ENCODE measurements around the gene GADD45GIP1.
"Not testable (repeated sequence)": the region's sequence is repeated elsewhere in the genome, so short reads cannot be mapped to it uniquely, and the experiment has no call there.

Gene GADD45GIP1

GRCh38 chr19:12959481-12959880, 2.5 kb upstream of the GADD45GIP1 start:
- Histone ChIP-seq H3K36me3 (peaks cover 20% of the 10 kb centered on the region), H3K27me3 (ENCODE audit: insufficient read depth, low read depth, severe bottlenecking) (no peaks in the 10 kb centered on the region), H3K27ac (no peak overlapping the region), H3K4me3 (ENCODE audit: low read depth, low read length) (no peak overlapping the region), H3K9me3 (ENCODE audit: severe bottlenecking) (no peaks in the 10 kb centered on the region)
- DNase-seq, result no peak
- no peak for TF ChIP-seq CTCF (IDR thresholded peaks at IDR 0.05; ENCODE audit: low read depth, low read length)

DNA sequence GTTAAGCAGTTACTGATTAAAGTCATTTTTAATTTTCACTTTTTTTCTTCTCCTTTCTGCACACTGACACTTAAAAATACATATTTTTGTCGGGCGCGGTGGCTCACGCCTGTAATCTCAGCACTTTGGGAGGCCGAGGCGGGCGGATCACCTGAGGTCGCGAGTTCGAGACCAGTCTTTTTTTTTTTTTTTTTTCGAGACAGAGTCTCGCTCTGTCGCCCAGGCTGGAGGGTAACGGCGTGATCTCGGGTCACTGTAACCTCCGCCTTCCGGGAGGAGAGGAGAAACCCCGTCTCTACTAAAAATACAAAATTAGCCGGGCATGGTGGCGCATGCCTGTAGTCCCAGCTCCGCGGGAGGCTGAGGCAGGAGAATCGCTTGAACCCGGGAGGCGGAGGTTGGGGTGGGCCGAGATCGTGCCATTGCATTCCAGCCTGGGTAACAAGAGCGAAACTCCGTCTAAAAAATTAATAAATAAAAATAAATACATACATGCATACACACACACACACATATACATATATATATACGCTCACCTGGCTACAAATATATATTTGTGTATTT, 448 bp upstream of the GADD45GIP1 start:
- not testable (repeated sequence) for DNase-seq; H3K9me3 ChIP-seq (ENCODE audit: severe bottlenecking); H3K27me3 ChIP-seq (ENCODE audit: insufficient read depth, low read depth, severe bottlenecking)
- H3K4me3 ChIP-seq (ENCODE audit: low read depth, low read length), result peak overlapping the region; percentile 89
- H3K27ac ChIP-seq, result peak overlapping the region; percentile 90
- H3K36me3 ChIP-seq, result peaks cover 40% of the 10 kb centered on the region

DNA sequence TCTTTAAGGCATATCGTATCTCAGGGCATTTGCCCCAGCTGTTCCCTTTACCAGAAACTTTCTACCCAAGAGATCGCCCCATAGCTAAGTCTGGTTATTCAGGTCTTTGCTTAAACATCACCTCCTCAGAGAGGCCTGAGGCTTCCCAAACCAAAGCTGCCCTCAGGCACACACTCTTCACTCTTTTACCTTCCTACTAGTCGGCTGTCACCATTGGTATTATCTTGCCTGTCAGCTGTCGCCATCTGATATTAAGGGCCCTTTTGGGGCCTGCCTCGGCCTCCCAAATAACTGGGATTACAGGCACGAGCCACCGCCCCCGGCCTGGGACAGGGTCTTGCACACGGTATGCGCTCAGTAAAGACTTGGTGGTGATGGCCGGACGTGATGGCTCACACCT, 1.0 kb downstream of the GADD45GIP1 start:
- no peaks in the 10 kb centered on the region for H3K9me3 ChIP-seq (ENCODE audit: severe bottlenecking)
- H3K4me3 ChIP-seq (ENCODE audit: low read depth, low read length), result peak overlapping the region; percentile 89
- no peak for DNase-seq
- no peak for TF ChIP-seq CTCF (IDR thresholded peaks at IDR 0.05; ENCODE audit: low read depth, low read length)
- H3K36me3 ChIP-seq, result peaks cover 55% of the 10 kb centered on the region
- H3K27me3 ChIP-seq (ENCODE audit: insufficient read depth, low read depth, severe bottlenecking), result no peaks in the 10 kb centered on the region
- peak overlapping the region; percentile 90 for H3K27ac ChIP-seq

- not testable (repeated sequence) for H3K9me3 ChIP-seq (ENCODE audit: severe bottlenecking); H3K27me3 ChIP-seq (ENCODE audit: insufficient read depth, low read depth, severe bottlenecking)
- H3K4me3 ChIP-seq (ENCODE audit: low read depth, low read length), result peak overlapping the region; percentile 89
- DNase-seq, result peak; percentile 42
- H3K27ac ChIP-seq, result peak overlapping the region; percentile 90
- H3K36me3 ChIP-seq, result peaks cover 59% of the 10 kb centered on the region
These were observed 1.4 kb downstream of the GADD45GIP1 start for GRCh38 chr19:12955575-12955974.

- Histone ChIP-seq H3K9me3 (ENCODE audit: severe bottlenecking) (no peaks in the 10 kb centered on the region), H3K27me3 (ENCODE audit: insufficient read depth, low read depth, severe bottlenecking) (no peaks in the 10 kb centered on the region), H3K36me3 (peaks cover 69% of the 10 kb centered on the region), H3K27ac (peak overlapping the region; percentile 90), H3K4me3 (ENCODE audit: low read depth, low read length) (no peak overlapping the region)
- no peak for DNase-seq
- TF ChIP-seq CTCF (IDR thresholded peaks at IDR 0.05; ENCODE audit: low read depth, low read length), result no peak
These were observed 2.4 kb downstream of the GADD45GIP1 start for GRCh38 chr19:12954612-12954962.

DNA sequence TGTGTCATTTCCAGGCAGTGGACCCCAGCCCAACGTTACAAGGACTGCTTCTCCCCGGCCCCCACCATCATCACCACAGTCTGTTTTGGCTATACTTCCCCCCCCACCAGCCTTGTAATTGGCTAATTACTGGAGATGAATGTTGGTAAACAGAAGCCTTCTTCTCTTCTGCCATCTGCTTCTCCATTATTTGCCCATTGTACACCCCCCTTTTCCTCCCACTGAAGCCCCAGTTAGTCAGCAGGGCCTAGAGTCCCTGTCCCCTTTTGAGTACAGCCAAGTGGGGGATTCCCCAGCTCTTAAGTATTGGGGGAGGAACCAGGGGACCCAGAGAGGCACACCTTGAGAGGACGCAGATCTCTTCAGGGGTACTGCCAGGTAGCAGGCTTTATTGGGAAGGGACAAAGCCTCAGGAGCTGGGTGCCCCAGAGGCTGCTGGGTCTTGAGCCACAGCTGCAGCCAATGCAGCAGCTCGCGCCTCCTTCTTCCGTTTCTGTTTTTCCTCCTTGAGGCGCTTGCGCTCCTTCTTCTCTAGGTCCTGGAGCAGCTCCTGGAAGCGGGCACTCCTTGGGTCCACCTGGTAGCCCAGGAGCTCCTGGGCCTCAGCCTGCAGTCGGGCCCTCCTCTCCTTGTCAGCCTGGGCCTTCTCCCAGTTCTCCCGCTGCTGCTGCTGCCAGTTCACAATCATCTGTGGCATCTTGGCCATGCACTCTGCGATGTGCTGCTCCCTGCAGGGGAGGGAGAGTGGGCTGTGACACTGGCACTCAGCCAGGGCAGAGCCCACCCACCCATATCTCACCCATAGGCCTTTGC, 3.0 kb downstream of the GADD45GIP1 start:
- no peaks in the 10 kb centered on the region for H3K9me3 ChIP-seq (ENCODE audit: severe bottlenecking)
- no peak overlapping the region for H3K4me3 ChIP-seq (ENCODE audit: low read depth, low read length)
- DNase-seq, result no peak
- TF ChIP-seq CTCF (IDR thresholded peaks at IDR 0.05; ENCODE audit: low read depth, low read length), result no peak
- H3K36me3 ChIP-seq, result peaks cover 75% of the 10 kb centered on the region
- no peaks in the 10 kb centered on the region for H3K27me3 ChIP-seq (ENCODE audit: insufficient read depth, low read depth, severe bottlenecking)
- peak overlapping the region; percentile 90 for H3K27ac ChIP-seq
